H1 (cell line): Measurements from ENCODE around the gene RFX5. TPM values are rescaled to one million over a fixed set of nuclear protein-coding genes. Genes with fewer than 3 reads are reported as not detected.

Source experiments
- ASH2L ChIP-seq: fragments of 200-600, 300-600 bp; sonication (generic); IDR thresholded peaks from one replicate; pipeline ENCODE4 v1.7.1; 2017; ENCODE audit warnings: low read length
- CBX8 ChIP-seq: fragments of 300-800, 300-1000 bp; sonication (generic); IDR thresholded peaks from 2 replicates; pipeline ENCODE4 v1.7.1; 2016; ENCODE audit warnings: low read depth, low read length, borderline replicate concordance
- CEBPB ChIP-seq: IDR thresholded peaks from 2 replicates; pipeline ENCODE4 v1.6.1; 2012; ENCODE audit warnings: low read depth, low read length
- CHD1 ChIP-seq: IDR thresholded peaks from 2 replicates; pipeline ENCODE4 v1.6.1; 2012; ENCODE audit warnings: low read depth, low read length, improper control_type of control experiment
- CREB1 ChIP-seq: IDR thresholded peaks from 2 replicates; pipeline ENCODE4 v1.6.1; 2012; ENCODE audit warnings: inconsistent platforms
- KDM4A ChIP-seq: IDR thresholded peaks from one replicate; pipeline ENCODE4 v1.7.1; 2012; ENCODE audit warnings: low read depth, mild to moderate bottlenecking, moderate library complexity, low read length, inconsistent platforms; ENCODE audit not compliant: severe bottlenecking
- POLR2AphosphoS5 ChIP-seq: IDR thresholded peaks from 2 replicates; pipeline ENCODE4 v1.6.1; 2011; ENCODE audit warnings: low read depth, low read length
- POU5F1 ChIP-seq: IDR thresholded peaks from 2 replicates; pipeline ENCODE4 v1.6.1; 2011; ENCODE audit warnings: low read depth, mild to moderate bottlenecking, low read length, moderate library complexity
- RAD21 ChIP-seq, 2 experiments: IDR thresholded peaks in 1 of 2; conservative IDR thresholded peaks in 1 of 2; 2 replicates each; pipeline ENCODE4 v1.6.1; 2011; ENCODE audit warnings: low read depth in 2 of 2, low read length in 2 of 2, improper control_type of control experiment in 1 of 2, inconsistent platforms in 1 of 2, mild to moderate bottlenecking in 1 of 2, moderate library complexity in 1 of 2
- RFX5 ChIP-seq: IDR thresholded peaks from 2 replicates; pipeline ENCODE4 v1.6.1; 2011; ENCODE audit warnings: low read depth, low read length, improper control_type of control experiment, borderline replicate concordance
- polyA plus RNA-seq, 7 experiments: library from polyadenylated mRNA; depleted of rRNA in 3 of 7; stranded (reverse) in 5 of 7; unstranded in 2 of 7; fragments of >200 nt in 5 of 7; fragments of 200-250 nt in 2 of 7; gene quantifications; 1 replicate in 5 of 7; 2 replicates in 1 of 7; 4 replicates in 1 of 7; pipeline versions ENCODE4 v1.2.1 to v1.2.3, GENCODE V29; 2011 to 2013; ENCODE audit warnings: missing spikeins in 2 of 7, mixed read lengths in 2 of 7
- total RNA-seq: library from RNA; stranded (reverse); fragmentation: NEBNext Ultra II Directional; extraction: Animal tissue kit (Norgen Biotek cat#: 25700); gene quantifications from 2 replicates; pipeline ENCODE4 v1.2.1, GENCODE V29; 2021
- TF ChIP-seq, protein P1 (sequence below): fragments of 300-600 bp; sonication (generic); IDR thresholded peaks from 2 replicates; pipeline ENCODE4 v1.7.1; 2012; ENCODE audit warnings: low read length, moderate library complexity, mild to moderate bottlenecking, inconsistent platforms; ENCODE audit not compliant: insufficient replicate concordance

RFX5 gene
- total and polyA plus RNA-seq, 2 of the 8 experiments (the other 6 are each of a cell fraction or from before 2014, with no cell fraction given): 27.8 to 59.7 TPM

GRCh38 chr1:151346769-151347522, at the start of gene RFX5 (continued):
- TF ChIP-seq, protein P1, sequence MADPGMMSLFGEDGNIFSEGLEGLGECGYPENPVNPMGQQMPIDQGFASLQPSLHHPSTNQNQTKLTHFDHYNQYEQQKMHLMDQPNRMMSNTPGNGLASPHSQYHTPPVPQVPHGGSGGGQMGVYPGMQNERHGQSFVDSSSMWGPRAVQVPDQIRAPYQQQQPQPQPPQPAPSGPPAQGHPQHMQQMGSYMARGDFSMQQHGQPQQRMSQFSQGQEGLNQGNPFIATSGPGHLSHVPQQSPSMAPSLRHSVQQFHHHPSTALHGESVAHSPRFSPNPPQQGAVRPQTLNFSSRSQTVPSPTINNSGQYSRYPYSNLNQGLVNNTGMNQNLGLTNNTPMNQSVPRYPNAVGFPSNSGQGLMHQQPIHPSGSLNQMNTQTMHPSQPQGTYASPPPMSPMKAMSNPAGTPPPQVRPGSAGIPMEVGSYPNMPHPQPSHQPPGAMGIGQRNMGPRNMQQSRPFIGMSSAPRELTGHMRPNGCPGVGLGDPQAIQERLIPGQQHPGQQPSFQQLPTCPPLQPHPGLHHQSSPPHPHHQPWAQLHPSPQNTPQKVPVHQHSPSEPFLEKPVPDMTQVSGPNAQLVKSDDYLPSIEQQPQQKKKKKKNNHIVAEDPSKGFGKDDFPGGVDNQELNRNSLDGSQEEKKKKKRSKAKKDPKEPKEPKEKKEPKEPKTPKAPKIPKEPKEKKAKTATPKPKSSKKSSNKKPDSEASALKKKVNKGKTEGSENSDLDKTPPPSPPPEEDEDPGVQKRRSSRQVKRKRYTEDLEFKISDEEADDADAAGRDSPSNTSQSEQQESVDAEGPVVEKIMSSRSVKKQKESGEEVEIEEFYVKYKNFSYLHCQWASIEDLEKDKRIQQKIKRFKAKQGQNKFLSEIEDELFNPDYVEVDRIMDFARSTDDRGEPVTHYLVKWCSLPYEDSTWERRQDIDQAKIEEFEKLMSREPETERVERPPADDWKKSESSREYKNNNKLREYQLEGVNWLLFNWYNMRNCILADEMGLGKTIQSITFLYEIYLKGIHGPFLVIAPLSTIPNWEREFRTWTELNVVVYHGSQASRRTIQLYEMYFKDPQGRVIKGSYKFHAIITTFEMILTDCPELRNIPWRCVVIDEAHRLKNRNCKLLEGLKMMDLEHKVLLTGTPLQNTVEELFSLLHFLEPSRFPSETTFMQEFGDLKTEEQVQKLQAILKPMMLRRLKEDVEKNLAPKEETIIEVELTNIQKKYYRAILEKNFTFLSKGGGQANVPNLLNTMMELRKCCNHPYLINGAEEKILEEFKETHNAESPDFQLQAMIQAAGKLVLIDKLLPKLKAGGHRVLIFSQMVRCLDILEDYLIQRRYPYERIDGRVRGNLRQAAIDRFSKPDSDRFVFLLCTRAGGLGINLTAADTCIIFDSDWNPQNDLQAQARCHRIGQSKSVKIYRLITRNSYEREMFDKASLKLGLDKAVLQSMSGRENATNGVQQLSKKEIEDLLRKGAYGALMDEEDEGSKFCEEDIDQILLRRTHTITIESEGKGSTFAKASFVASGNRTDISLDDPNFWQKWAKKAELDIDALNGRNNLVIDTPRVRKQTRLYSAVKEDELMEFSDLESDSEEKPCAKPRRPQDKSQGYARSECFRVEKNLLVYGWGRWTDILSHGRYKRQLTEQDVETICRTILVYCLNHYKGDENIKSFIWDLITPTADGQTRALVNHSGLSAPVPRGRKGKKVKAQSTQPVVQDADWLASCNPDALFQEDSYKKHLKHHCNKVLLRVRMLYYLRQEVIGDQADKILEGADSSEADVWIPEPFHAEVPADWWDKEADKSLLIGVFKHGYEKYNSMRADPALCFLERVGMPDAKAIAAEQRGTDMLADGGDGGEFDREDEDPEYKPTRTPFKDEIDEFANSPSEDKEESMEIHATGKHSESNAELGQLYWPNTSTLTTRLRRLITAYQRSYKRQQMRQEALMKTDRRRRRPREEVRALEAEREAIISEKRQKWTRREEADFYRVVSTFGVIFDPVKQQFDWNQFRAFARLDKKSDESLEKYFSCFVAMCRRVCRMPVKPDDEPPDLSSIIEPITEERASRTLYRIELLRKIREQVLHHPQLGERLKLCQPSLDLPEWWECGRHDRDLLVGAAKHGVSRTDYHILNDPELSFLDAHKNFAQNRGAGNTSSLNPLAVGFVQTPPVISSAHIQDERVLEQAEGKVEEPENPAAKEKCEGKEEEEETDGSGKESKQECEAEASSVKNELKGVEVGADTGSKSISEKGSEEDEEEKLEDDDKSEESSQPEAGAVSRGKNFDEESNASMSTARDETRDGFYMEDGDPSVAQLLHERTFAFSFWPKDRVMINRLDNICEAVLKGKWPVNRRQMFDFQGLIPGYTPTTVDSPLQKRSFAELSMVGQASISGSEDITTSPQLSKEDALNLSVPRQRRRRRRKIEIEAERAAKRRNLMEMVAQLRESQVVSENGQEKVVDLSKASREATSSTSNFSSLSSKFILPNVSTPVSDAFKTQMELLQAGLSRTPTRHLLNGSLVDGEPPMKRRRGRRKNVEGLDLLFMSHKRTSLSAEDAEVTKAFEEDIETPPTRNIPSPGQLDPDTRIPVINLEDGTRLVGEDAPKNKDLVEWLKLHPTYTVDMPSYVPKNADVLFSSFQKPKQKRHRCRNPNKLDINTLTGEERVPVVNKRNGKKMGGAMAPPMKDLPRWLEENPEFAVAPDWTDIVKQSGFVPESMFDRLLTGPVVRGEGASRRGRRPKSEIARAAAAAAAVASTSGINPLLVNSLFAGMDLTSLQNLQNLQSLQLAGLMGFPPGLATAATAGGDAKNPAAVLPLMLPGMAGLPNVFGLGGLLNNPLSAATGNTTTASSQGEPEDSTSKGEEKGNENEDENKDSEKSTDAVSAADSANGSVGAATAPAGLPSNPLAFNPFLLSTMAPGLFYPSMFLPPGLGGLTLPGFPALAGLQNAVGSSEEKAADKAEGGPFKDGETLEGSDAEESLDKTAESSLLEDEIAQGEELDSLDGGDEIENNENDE: no peak
- no peak for TF ChIP-seq KDM4A
- peak in 1 of 2 experiments; percentile 0; a peak in 1 of 4 replicates for TF ChIP-seq RAD21 (IDR thresholded peaks at IDR 0.05 in 1 of 2, conservative IDR thresholded peaks at IDR 0.05 in 1 of 2; ENCODE audit: low read depth in 2 of 2, low read length in 2 of 2)
- no peak for TF ChIP-seq CBX8
- TF ChIP-seq CHD1: peak; percentile 71; the same call in 1 of the 2 replicates
- peak; percentile 95 for TF ChIP-seq ASH2L
- TF ChIP-seq CEBPB: no peak
- TF ChIP-seq CREB1: peak; percentile 94
- no peak for TF ChIP-seq POU5F1
- TF ChIP-seq POLR2AphosphoS5: peak; percentile 57
- peak; percentile 96 for TF ChIP-seq RFX5
